Sigmoid colon (tissue), 4 donors: ENCODE measurements around the gene EFL1.
"Not testable (repeated sequence)": the region's sequence is repeated elsewhere in the genome, so short reads cannot be mapped to it uniquely, and the experiment has no call there.

Source experiments
- EP300 ChIP-seq, 4 donors: sonication (generic); formaldehyde crosslinking; IDR thresholded peaks; one replicate each; pipeline ENCODE4 v1.6.1; 2017; ENCODE audit warnings: antibody characterized with exemption in 4 of 4
- TF ChIP-seq, protein P1 (sequence below), 4 experiments: fragments of 450-650 bp in 3 of 4; fragments of 200-600 bp in 1 of 4; IDR thresholded peaks; one replicate each; pipeline ENCODE4 v1.5.1; 2016 to 2019; ENCODE audit warnings: antibody characterized with exemption in 4 of 4, mild to moderate bottlenecking in 3 of 4, moderate library complexity in 2 of 4

DNA sequence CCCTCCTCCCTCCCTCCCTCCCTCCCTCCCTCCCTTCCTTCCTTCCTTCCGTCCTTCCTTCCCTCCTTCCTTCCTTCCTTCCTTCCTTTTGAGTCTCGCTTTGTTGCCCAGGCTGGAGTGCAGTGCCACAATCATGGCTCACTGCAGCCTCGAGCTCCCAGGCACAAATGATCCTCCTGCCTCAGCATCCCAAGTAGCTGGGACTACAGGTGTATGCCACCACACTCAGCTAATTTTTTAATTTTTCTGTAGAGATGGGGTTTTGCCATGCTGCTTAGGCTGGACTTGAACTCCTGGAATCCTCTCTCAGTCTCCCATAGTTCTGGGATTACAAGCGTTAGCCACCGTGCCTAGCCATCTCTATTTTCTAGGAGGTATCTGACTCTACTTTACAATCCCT, 48.8 kb upstream of the EFL1 start:
- TF ChIP-seq, protein P1, sequence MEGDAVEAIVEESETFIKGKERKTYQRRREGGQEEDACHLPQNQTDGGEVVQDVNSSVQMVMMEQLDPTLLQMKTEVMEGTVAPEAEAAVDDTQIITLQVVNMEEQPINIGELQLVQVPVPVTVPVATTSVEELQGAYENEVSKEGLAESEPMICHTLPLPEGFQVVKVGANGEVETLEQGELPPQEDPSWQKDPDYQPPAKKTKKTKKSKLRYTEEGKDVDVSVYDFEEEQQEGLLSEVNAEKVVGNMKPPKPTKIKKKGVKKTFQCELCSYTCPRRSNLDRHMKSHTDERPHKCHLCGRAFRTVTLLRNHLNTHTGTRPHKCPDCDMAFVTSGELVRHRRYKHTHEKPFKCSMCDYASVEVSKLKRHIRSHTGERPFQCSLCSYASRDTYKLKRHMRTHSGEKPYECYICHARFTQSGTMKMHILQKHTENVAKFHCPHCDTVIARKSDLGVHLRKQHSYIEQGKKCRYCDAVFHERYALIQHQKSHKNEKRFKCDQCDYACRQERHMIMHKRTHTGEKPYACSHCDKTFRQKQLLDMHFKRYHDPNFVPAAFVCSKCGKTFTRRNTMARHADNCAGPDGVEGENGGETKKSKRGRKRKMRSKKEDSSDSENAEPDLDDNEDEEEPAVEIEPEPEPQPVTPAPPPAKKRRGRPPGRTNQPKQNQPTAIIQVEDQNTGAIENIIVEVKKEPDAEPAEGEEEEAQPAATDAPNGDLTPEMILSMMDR (IDR thresholded peaks at IDR 0.05) = not testable (repeated sequence)
- TF ChIP-seq EP300 (IDR thresholded peaks at IDR 0.05) = not testable (repeated sequence)
